Vein endothelial cell (primary cell): ENCODE measurements around the gene ZSCAN1. TPM values are rescaled to one million over a fixed set of nuclear protein-coding genes. Genes with fewer than 3 reads are reported as not detected.

ENCODE experiments used
- total RNA-seq: library from RNA; depleted of rRNA; stranded (reverse); fragments of >200 nt; gene quantifications from 2 replicates; pipeline ENCODE4 v1.2.3, GENCODE V29; 2012

ZSCAN1 gene
- not detected in 2 replicates for total RNA-seq

GRCh38 chr19:58033741-58034476, at the start of gene ZSCAN1:
Gene ZSCAN1 (plus strand): TSS chr19:58034025. CDS start chr19:58037837, 3,812 bp downstream.

GRCh38 chr19:58002384-58003173, 31.2 kb upstream of the ZSCAN1 start, which contains the start of gene ZNF606:
Gene ZNF606 (minus strand): TSS chr19:58002820. CDS start chr19:58001319, 1,501 bp downstream.

GRCh38 chr19:58059003-58059670, 25.3 kb downstream of the ZSCAN1 start, which contains the start of gene ZNF135:
Gene ZNF135 (plus strand): TSS chr19:58059282. CDS start chr19:58060003, 721 bp downstream.

GRCh38 chr19:58097781-58098681, 64.2 kb downstream of the ZSCAN1 start, which contains the start of gene ZSCAN18:
Gene ZSCAN18 (minus strand): TSS chr19:58098231. CDS start chr19:58090267, 7,964 bp downstream.

Other genes starting within 250 kb of the ZSCAN1 start
- 5.6 and 8.9 TPM in 2 replicates for gene ZNF552, start 219.1 kb upstream of the ZSCAN1 start, total RNA-seq
- gene ZNF587B, start 203.7 kb upstream of the ZSCAN1 start, total RNA-seq = 22.5 and 25.3 TPM in 2 replicates
- gene ZNF587, start 184.2 kb upstream of the ZSCAN1 start, total RNA-seq = 30.1 and 46.1 TPM in 2 replicates
- 4.2 and 11.1 TPM in 2 replicates for gene ZNF814, start 145.0 kb upstream of the ZSCAN1 start, total RNA-seq
- 8.8 and 12.4 TPM in 2 replicates for gene ZNF417, start 117.4 kb upstream of the ZSCAN1 start, total RNA-seq
- gene ZNF418, start 98.6 kb upstream of the ZSCAN1 start, total RNA-seq = 2.9 and 3.6 TPM in 2 replicates
- 5.9 and 6.3 TPM in 2 replicates for gene ZNF256, start 86.3 kb upstream of the ZSCAN1 start, total RNA-seq
- gene C19orf18, start 59.5 kb upstream of the ZSCAN1 start, total RNA-seq = 0.57 TPM in 1 of 2 replicates, not detected in the other
- gene ZNF606, start 31.2 kb upstream of the ZSCAN1 start, total RNA-seq = 16.7 and 21.3 TPM in 2 replicates
- gene ZNF135, start 25.3 kb downstream of the ZSCAN1 start, total RNA-seq = 0.98 and 2.1 TPM in 2 replicates
- 19.3 and 26.1 TPM in 2 replicates for gene ZSCAN18, start 64.2 kb downstream of the ZSCAN1 start, total RNA-seq
- 10.1 and 10.5 TPM in 2 replicates for gene ZNF329, start 116.8 kb downstream of the ZSCAN1 start, total RNA-seq
- gene ZNF274, start 149.0 kb downstream of the ZSCAN1 start, total RNA-seq = 20.3 and 23.2 TPM in 2 replicates
- 50.3 and 53.6 TPM in 2 replicates for gene ZNF544, start 194.9 kb downstream of the ZSCAN1 start, total RNA-seq
- gene ZNF8, start 244.9 kb downstream of the ZSCAN1 start, total RNA-seq = 8.2 and 8.5 TPM in 2 replicates